GM23338 (cell line): ENCODE measurements around the gene NEK11. TPM values are rescaled to one million over a fixed set of nuclear protein-coding genes. Genes with fewer than 3 reads are reported as not detected.

Source experiments
- ATAC-seq: fragments of 200-7000 bp; cut with Tn5 transposase; 3 replicates; pipeline ENCODE4 v1.9.1; 2020
- DNase-seq: peaks from one replicate; pipeline ENCODE4 v3.0.0-alpha.2; 2015; ENCODE audit warnings: low spot score
- H2AFZ ChIP-seq: fragments of 200-600 bp; sonication (generic); 2 replicates; pipeline ENCODE4 v1.8.0; 2016; ENCODE audit warnings: antibody characterized with exemption, mild to moderate bottlenecking, moderate library complexity
- H3F3A ChIP-seq: fragments of 200-600 bp; sonication (generic); replicated peaks from 2 replicates; pipeline ENCODE4 v1.8.0; 2017; ENCODE audit warnings: antibody characterized with exemption, mixed run types, low read depth
- H3K27ac ChIP-seq: fragments of 200-600 bp; sonication (generic); 2 replicates; pipeline ENCODE4 v1.6.1; 2016; ENCODE audit warnings: low read depth
- H3K27me3 ChIP-seq: fragments of 200-600 bp; sonication (generic); 2 replicates; pipeline ENCODE4 v1.8.0; 2016; ENCODE audit warnings: mild to moderate bottlenecking, mixed run types, moderate library complexity; ENCODE audit not compliant: insufficient read depth
- H3K36me3 ChIP-seq: fragments of 200-600 bp; sonication (generic); 2 replicates; pipeline ENCODE4 v1.8.0; 2016; ENCODE audit warnings: mild to moderate bottlenecking; ENCODE audit not compliant: insufficient read depth
- H3K4me1 ChIP-seq: fragments of 200-600 bp; sonication (generic); 2 replicates; pipeline ENCODE4 v1.8.0; 2016; ENCODE audit warnings: mild to moderate bottlenecking, moderate library complexity; ENCODE audit not compliant: insufficient read depth
- H3K4me2 ChIP-seq: fragments of 200-600 bp; sonication (generic); 2 replicates; pipeline ENCODE4 v1.7.1; 2017; ENCODE audit warnings: mixed run types
- H3K4me3 ChIP-seq: fragments of 200-600 bp; sonication (generic); 2 replicates; pipeline ENCODE4 v1.6.1; 2016; ENCODE audit warnings: mixed run types
- H3K79me2 ChIP-seq: fragments of 200-600 bp; sonication (generic); replicated peaks from 2 replicates; pipeline ENCODE4 v1.8.0; 2017; ENCODE audit warnings: mild to moderate bottlenecking; ENCODE audit not compliant: insufficient read depth
- H3K9me2 ChIP-seq: fragments of 200-600 bp; sonication (generic); 2 replicates; pipeline ENCODE4 v1.8.0; 2017; ENCODE audit not compliant: insufficient read depth
- H4K20me1 ChIP-seq: fragments of 200-600 bp; sonication (generic); replicated peaks from 2 replicates; pipeline ENCODE4 v1.8.0; 2017; ENCODE audit warnings: mild to moderate bottlenecking; ENCODE audit not compliant: insufficient read depth
- H3K27ac Mint-ChIP-seq: 2 replicates; pipeline ENCODE4 v1.8.0; 2020; ENCODE audit warnings: inconsistent platforms, mild to moderate bottlenecking, moderate library complexity, mixed read lengths
- H3K27me3 Mint-ChIP-seq: 3 replicates; pipeline ENCODE4 v1.8.0; 2022; ENCODE audit warnings: low read depth, mild to moderate bottlenecking, moderate library complexity, mixed read lengths, inconsistent platforms; ENCODE audit not compliant: insufficient read depth, poor library complexity
- H3K36me3 Mint-ChIP-seq: 3 replicates; pipeline ENCODE4 v1.8.0; 2021; ENCODE audit warnings: low read depth, mild to moderate bottlenecking, inconsistent platforms, moderate library complexity, mixed read lengths
- H3K4me1 Mint-ChIP-seq: 3 replicates; pipeline ENCODE4 v1.8.0; 2020; ENCODE audit warnings: mild to moderate bottlenecking, inconsistent platforms, mixed read lengths
- H3K4me3 Mint-ChIP-seq: 3 replicates; pipeline ENCODE4 v1.8.0; 2021; ENCODE audit warnings: moderate library complexity, mild to moderate bottlenecking, inconsistent platforms, mixed read lengths
- H3K9me3 Mint-ChIP-seq: 3 replicates; pipeline ENCODE4 v1.8.0; 2020; ENCODE audit warnings: moderate library complexity, mild to moderate bottlenecking, inconsistent platforms, mixed read lengths
- EZH2 ChIP-seq: fragments of 200-600 bp; sonication (generic); IDR thresholded peaks from one replicate; pipeline ENCODE4 v1.8.0; 2017; ENCODE audit warnings: antibody characterized with exemption, mild to moderate bottlenecking, low read depth; ENCODE audit not compliant: unreplicated experiment
- ZNF331 ChIP-seq: fragments of 250-450 bp; sonication (Bioruptor Pico); IDR thresholded peaks from 2 replicates; pipeline ENCODE4 v1.5.0; 2020; ENCODE audit warnings: low read depth, mild to moderate bottlenecking, moderate library complexity
- ZNF462 ChIP-seq: fragments of 250-450 bp; sonication (Bioruptor Pico); IDR thresholded peaks from 2 replicates; pipeline ENCODE4 v1.5.0; 2020; ENCODE audit warnings: mild to moderate bottlenecking, moderate library complexity
- polyA plus RNA-seq: library from polyadenylated mRNA; unstranded; fragments of >200 nt; fragmentation: Nextera tagmentation; extraction: Ambion mirVana; gene quantifications from 2 replicates; pipeline ENCODE4 v1.2.1, GENCODE V29; 2016
- total RNA-seq: library from RNA; depleted of rRNA; stranded (reverse); fragments of >200 nt; shearing (Covaris generic); gene quantifications from 2 replicates; pipeline ENCODE4 v1.2.3, GENCODE V29; 2014

The NEK11 gene
- total and polyA plus RNA-seq, 2 experiments from 2014 or later = 0.80 to 1.1 TPM

GRCh38 chr3:131250466-131250865 is 223.8 kb downstream of the NEK11 start:
- H3K4me3 Mint-ChIP-seq = no peak overlapping the region
- TF ChIP-seq EZH2 (no peak), ZNF331 (CRISPR knock-in tag) (no peak)
- H3K9me2 ChIP-seq = no peaks in the 10 kb centered on the region

GRCh38 chr3:131260525-131260924 is 233.8 kb downstream of the NEK11 start:
- no peak for DNase-seq
- Histone ChIP-seq H3F3A (no peaks in the 10 kb centered on the region), H3K27ac (no peak overlapping the region), H3K4me1 (no peaks in the 10 kb centered on the region), H3K4me2 (no peak overlapping the region), H3K4me3 (no peak overlapping the region), H3K9me2 (peaks cover 8% of the 10 kb centered on the region; the same call in 1 of the 2 replicates), H3K79me2 (no peaks in the 10 kb centered on the region), H2AFZ (no peak overlapping the region), H3K27me3 (no peaks in the 10 kb centered on the region), H3K36me3 (no peaks in the 10 kb centered on the region), H4K20me1 (no peaks in the 10 kb centered on the region)
- Mint-ChIP-seq H3K4me1 (no peaks in the 10 kb centered on the region), H3K27me3 (peaks cover 1% of the 10 kb centered on the region), H3K4me3 (no peak overlapping the region), H3K36me3 (no peaks in the 10 kb centered on the region; the same call in 2 of the 3 replicates), H3K27ac (no peak overlapping the region), H3K9me3 (no peaks in the 10 kb centered on the region; the same call in 2 of the 3 replicates)
- TF ChIP-seq ZNF462 (CRISPR knock-in tag) (no peak), EZH2 (no peak)
- no peak for ATAC-seq

More at GRCh38 chr3:131250466-131250865, 223.8 kb downstream of the NEK11 start:
- Histone ChIP-seq H3K4me1 (no peaks in the 10 kb centered on the region), H3K4me3 (no peak overlapping the region), H3K4me2 (no peak overlapping the region), H3F3A (no peaks in the 10 kb centered on the region), H3K79me2 (no peaks in the 10 kb centered on the region), H3K27ac (no peak overlapping the region), H2AFZ (no peak overlapping the region), H3K27me3 (no peaks in the 10 kb centered on the region), H3K36me3 (no peaks in the 10 kb centered on the region), H4K20me1 (no peaks in the 10 kb centered on the region)
- peaks cover 5% of the 10 kb centered on the region; the same call in 2 of the 3 replicates for H3K9me3 Mint-ChIP-seq
- no peaks in the 10 kb centered on the region for H3K4me1 Mint-ChIP-seq
- H3K27ac Mint-ChIP-seq = no peak overlapping the region
- peaks cover 2% of the 10 kb centered on the region for H3K27me3 Mint-ChIP-seq
- no peak for DNase-seq
- no peak for ATAC-seq
- peaks cover 3% of the 10 kb centered on the region; the same call in 1 of the 3 replicates for H3K36me3 Mint-ChIP-seq
